ENCODE data around the gene DCDC2C.

Gene DCDC2C

DNA sequence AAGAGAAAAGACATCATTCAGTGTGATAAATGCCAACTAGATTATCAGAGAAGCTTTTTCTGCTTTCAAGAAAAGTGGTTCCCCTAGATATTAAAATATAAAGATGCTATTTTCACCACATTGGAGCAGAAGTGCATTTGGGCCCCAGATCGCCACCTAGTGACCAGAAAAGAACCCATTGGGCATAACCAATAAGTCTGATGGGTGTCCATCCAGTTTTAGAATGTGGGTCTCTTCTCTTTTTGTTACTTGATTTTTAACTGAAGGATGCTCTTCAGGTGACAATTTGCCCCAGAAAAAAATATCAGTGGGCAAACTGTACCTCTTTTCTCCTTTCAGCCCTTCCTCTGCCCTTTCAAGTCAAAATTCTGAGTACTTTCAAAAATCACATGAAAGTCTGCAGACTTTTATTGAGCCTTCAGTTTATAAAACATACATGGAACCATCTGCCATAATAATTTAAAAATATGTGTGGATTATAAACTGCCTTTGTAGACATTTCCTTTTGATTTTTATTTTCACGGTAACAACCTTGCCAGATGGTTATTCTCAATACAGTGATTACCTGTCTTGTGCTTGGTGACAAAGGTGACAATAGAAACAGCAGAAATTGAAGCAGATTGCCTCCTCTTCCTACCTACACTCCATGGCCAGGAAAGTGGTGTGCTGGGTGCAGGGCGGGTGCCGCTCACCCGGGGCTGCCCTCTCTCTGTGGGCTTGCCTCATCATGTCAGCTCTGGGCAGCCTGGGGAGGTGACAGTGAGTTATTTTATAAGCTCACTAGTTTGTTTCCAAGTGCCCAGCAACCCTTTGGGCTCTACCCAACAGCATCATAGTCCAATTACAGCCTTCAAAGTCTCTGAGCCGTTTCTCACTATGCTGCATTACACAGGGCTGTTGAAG is 124.5 kb downstream of the DCDC2C start:
- no peak for DNase-seq (ENCODE audit: low read depth in 2 of 2)

DNA sequence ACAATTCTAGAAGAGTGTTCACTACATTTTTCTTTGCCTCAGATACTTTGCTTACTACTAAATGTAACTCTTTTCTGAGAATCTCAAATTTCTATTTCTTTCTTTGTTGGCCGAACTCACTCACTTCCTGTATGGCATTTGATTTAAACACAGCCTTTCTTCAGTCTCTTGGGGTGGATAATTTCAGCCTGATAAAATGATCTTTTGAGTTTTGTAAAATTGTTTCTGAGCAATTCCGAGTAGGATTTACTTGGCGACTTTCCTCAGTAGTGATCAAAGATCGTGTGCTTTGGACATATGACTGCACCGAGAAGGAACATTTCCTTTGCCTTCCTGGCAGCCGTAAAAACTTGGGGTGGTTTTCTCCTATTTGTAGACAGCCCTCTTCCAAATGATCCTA is 127.4 kb downstream of the DCDC2C start:
- no peak for DNase-seq (ENCODE audit: low read depth in 2 of 2)

DNA sequence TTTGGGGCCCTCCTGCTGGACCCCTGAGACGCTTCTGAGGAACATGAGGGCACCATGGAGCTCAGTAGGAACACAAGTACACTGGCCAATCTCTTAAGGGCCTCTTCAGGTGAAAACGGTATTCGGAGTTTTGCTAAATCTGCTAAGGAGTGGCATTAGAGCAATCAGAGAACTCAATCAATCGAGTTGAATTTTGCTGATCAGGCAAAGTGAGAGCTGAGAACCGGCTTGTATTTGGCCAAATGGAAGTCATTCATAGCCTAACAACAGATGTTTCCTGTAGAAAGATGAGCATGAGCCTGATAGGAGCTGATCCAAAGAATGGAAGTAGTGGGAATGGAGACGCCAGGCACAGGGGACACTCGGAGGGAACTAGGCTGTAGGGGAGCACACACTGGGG is 133.7 kb downstream of the DCDC2C start:
- no peak for DNase-seq (ENCODE audit: low read depth in 2 of 2)

DNA sequence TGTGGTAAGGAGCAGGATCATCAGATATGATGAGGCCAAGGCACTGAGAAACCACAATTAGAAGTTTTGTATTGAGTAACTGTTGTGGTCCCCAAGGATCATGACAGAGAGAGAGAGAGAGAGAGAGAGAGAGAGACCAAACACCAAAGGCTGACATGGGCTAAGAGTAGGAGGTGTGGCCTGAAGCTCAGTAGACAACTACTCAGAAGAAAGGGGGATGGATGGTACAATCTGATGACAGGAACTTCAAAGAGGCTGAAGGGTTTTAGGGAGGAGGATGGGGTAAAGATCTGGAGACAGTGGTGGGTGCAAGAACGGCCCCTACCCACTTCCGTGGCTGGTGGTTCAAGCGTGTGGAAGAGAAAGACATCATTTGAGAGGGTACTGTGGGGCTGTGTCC is 135.0 kb downstream of the DCDC2C start:
- no peak for DNase-seq (ENCODE audit: low read depth in 2 of 2)

DNA sequence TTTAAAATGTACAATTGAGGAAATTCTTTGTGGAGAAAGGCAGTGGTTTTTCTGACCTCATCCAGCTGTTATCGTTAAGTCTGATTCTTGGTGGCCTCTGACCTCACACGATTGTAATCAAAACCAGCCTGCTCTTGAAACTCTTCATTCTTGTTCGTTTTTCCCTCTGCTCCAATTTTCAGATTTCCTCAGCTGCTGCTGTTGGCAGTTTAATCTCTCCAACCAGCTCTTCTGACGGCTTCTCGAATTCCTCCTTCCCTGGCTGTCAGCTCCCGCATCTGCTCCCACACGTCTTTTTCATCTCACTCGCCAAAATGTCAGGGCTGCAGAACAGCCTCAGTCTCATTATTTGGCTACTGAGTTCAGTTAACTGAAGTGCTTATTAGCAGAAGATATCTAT is 136.1 kb downstream of the DCDC2C start:
- DNase-seq (ENCODE audit: low read depth in 2 of 2): no peak

DNA sequence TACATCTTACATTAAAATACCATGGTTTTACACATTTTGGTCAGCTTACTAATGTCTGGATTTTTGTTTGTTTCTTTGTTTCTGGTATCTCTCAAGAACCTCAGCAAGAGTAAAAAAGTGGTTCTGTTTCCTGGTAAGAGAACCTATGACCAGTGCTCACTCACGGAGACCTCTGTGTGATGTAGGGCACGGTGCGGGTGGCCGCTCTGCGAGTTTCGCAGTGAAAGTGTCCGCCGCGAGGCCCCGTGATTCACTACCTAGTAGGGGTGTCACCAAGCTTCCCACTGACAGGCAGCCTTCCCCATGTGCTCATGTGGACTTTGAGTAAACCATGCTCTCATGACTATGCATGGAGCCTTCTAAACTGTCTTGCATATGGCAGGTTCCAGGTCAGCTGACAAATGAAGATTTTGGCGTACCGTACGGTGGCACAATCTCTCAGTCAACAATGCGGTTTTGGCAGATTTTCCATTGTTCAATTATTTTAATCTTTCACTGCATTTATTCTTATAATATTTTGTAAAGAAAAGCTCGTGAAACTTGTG is 137.3 kb downstream of the DCDC2C start:
- no peak for DNase-seq (ENCODE audit: low read depth in 2 of 2)

DNA sequence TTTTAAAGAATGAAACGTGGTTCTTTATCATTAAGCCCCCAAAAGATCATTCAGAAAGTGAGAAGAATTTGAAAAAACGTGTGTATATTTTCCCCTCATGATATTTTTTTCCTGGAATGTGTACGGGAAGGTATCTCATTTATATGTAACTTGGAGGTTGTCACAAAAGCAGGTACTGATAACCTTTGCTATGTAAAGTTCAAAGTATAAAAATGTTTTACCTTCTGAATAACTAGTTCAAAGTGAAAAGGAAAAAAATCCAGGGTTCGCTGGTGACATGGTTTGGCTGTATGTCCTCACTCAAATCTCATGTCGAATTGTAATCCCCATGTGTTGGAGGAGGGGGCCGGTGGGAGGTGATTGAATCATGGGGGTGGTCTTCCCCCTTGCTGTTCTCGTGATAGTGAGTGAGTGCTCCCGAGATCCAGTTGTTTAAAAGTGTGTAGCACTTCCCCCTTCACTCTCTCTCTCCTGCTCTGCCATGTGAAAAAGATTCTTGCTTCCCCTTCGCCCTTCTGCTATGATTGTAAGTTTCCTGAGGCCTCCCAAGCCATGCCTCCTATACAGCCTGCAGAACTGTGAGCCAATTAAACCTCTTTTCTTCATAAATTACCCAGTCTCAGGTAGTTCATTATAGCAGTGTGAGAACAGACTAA is 144.2 kb downstream of the DCDC2C start:
- no peak for DNase-seq (ENCODE audit: low read depth in 2 of 2)

DNA sequence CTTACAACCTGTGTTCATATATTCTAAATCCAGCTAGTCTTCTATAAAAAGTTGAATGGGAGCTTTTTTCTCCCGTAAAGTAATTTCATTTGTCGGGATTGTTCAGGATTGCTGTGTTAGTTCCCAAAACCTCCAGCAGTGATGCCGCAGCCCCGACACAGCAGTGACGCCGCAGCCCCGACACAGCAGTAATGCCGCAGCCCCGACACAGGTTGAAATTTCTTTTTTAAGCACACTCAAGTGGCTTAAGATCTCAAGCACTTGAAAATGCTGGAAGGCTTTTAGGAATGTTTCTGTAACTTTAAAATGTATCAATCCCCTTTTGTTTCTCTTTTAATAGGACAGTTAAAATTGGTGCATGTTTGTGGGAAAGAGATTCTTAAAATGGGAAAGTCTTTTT is 145.4 kb downstream of the DCDC2C start:
- no peak for DNase-seq (ENCODE audit: low read depth in 2 of 2)

DNA sequence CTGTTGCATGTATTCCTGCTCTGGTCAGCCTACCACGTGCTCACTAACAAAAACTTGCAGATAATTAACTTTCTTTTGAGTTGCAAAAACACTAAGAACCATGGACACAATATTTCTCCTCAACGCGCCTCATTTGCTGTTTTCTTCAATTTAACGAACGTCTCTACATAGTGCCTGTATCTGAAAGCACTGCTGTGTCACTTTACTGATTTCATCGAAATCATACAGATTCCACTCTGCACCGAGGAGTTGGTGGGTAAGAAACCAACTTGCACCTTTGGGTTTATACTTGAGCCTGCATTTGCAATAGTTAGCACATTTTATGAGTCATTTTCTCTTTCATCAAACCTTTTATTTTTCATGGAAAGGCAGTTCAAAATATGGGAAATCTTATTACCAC is 145.8 kb downstream of the DCDC2C start:
- no peak for DNase-seq (ENCODE audit: low read depth in 2 of 2)

DNA sequence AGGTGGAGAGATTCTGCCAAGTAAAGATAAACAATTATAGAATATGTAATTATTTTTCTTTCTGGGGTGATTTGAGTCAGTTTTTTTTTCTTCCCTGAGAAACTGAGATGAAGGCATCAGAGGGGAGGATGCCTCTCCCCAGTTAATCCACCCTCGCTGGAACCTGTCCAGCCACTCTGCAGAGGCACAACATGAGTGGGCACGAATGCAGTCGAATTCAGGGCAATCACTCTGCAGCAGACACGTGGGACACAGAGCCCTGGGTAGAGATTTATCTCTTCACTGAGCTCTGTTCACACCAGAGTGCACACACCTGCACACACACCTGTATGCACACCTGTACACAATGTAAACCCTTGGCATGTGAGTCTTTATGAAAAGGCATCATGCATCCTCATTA is 154.2 kb downstream of the DCDC2C start:
- no peak for DNase-seq (ENCODE audit: low read depth in 2 of 2)

DNA sequence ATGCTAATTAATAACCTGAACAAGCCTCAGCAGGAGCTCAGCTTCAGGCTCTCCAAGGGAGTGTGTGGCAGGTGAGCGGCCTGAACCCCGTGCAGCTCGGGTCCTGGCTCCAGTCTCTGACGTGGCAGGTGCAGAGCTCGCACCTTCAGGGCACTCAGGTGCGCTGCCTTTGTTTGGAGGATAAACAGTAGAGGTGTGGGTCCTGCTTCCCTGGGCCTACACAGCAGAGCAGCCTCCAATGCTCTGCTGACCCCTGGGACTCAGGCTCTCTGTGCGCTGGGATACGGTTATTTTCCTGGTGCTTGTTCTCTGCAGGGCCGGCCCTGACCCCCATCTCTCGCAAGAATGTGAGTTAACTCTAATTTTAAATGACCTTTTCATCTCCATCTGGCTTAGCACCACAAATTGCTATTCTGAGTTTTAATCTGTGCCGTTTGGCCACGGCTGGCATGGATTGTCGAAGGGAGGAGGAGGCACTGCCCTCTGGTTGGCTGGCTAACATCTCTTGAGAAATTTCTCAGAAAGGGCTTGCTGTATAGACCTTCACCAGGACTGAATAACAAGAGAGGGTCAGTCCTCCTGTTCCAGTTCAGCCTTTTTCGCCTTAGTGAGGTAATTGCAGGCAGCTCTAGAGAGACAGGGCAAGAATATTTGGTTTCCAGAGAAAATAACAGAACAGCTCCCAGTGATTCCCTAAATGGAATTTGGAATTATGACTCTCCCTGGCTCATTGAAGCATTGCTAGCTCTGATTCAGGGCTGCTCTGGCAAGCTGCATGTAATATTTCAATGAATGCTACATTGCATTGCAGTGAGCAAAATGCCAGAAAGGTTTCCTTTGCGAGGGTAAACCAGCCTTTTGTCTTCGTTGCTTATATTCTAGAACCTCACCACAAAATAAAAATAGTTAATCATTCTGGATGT is 161.8 kb downstream of the DCDC2C start:
- DNase-seq (ENCODE audit: low read depth in 2 of 2): no peak

DNA sequence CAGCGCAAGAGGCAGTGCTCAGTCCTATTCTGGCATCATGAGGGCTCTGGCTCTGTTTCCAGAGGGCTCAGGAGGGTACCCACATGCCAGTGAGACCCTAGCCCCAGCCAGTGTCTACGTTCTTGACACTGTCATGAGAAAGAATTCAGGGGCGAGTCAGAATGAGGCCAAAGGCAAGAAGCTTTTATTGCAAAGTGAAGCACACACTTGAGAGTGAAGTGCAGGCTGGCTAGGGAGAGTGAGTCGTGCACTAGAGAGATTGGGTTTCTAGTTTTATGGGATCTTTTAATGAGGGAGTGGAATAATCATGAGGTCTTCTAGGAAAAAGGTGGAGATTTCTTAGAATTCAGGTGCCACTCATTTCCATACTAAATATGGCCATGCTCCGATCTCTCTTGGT is 164.1 kb downstream of the DCDC2C start:
- no peak for DNase-seq (ENCODE audit: low read depth in 2 of 2)

DNA sequence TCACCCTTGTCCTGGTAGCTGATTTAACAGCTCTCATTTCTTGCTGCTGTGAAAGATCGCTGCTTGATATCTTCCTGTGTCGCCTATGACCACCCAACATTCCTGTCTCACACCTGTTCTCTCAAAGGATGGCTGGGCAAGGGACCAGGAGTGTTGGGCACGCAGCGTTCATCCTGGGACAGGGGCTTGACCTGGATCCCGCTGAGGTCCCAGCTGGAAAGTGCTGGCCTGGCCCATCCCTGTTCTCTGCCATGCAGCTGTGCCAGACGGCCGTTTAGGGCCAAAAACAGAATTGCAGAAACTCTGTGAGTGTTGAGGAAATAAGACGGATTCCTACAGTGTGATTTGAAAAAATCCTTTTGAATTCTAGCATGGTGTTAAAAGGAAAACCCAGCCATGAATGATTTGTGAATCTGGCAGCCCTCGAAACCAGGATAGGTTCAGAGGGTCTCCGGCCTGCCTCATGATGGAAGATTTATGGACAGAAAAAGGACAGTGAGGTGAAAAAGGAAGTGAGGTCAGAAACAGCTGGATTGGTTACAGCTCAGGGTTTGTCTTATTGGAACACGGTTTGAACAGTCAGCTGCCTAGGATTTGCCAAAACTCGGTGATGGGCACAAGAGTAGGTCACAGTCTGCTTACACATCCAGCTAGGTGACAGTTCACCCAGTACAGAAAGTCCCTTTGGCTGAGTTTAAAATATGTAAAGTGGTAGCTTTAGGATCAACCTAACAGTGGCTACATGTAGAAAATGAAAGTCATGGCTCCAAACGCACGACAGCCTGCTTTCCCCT is 164.8 kb downstream of the DCDC2C start:
- no peak for DNase-seq (ENCODE audit: low read depth in 2 of 2)

DNA sequence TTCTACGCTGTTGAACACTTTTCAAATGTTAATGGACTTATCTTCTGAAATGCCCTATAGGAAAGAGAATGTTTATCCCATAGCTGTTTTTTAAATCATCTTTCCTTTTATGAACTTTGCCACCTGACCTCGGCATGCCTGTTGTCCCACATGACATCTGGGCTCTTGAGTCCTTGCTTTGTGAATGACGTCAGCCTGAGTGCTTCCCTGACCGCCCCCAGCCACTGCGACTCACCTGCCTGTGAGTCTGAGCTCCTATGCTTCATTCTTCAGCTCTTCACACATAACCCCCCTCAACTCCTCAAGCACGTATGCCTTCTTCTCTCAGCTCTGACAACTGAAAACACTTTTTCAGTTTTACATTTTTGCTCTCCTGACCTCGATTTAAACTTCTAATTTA is 166.8 kb downstream of the DCDC2C start:
- DNase-seq (ENCODE audit: low read depth in 2 of 2): no peak

DNA sequence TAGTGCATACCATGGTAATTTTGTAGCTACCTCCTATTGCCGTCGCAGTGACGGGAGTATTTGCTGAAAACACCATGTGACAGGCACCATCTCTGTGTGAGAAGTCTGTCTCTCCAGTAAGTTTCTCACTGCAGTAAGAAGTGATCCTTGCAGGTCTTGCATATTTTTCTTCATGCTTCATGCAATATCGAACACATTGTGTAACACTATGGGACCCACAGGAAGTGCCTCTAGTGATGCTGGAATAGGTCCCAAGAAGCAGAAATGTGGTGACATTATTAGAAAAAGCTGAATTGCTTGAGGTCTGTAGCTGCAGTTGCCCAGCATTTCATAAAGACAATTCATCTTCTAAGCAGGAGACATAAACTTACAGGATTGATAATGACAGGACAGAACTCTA is 167.6 kb downstream of the DCDC2C start:
- DNase-seq (ENCODE audit: low read depth in 2 of 2): no peak

DNA sequence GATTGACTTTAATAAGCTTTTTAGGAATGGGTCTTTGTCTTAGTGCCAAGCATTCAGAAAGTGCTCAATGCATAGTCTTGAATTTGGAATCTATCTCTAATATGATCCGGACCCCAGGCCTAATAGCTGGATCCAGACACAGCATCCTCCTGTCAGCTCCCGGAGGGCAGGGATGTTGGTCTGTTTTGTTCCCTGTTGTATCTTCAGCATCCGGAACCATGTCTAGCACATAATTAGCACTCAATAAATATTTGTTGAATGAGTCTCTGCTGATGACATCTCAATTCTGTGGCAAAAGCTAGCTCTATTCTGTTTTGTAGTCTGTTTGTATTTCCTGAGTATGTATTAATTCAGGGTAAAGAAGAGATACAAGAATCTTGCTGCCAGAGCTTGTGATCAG is 169.1 kb downstream of the DCDC2C start:
- DNase-seq (ENCODE audit: low read depth in 2 of 2): no peak

DNA sequence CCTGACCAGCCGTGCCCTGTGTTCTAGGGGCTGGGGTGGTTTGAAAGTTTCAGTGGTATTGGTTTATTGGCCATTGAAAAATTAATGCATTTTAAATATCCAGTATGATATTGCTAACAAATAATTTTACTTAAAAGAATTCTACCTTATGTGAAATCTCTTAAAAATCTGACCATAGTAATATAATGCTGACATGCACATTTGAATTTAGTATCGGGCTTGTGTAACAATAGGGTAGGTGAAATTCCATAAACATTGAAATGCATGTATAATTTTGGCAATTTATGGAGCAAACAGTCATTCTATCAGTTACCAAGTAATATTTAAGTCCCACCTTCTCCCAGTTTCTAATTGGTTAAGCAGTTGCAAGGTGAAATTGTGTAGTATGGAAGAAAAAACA is 170.5 kb downstream of the DCDC2C start:
- DNase-seq (ENCODE audit: low read depth in 2 of 2): no peak

DNA sequence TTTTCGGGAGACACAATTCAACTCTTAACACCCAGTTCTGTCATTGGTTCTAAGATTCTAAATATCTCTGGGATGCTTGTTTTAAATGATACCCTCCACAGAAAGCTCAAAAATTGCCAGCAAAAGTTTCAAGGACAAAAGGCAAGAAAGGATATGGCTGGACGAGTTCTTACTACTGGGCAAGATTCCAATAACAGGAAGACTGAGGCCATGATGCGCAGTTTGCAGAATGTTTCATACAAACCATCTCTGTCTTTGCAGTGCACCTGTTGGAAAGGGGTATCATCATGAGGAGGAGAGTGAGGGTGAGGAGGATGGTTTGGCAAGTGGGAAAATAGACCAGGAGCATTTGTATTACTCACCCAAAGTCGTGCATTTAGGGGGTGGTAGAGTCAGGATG is 172.8 kb downstream of the DCDC2C start:
- DNase-seq (ENCODE audit: low read depth in 2 of 2): no peak

DNA sequence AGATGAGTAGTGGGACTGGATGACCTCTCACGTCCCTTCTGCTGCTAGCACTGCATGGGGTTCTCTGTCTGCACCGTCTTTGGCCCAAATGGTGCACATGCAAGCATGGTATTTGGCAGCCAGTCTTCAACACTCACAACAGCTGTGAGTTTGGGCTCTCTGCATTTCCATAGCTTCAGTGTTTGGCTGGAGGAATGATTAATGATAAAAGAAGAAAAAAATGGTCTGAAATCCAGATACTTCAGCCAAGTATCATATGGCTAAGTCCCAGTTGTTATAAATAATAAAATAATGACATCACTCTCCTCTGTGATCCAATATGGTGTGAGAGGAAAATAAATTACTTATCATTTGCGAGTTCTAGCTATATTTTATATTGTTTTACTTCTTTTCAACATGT is 173.3 kb downstream of the DCDC2C start:
- DNase-seq (ENCODE audit: low read depth in 2 of 2): no peak

DNA sequence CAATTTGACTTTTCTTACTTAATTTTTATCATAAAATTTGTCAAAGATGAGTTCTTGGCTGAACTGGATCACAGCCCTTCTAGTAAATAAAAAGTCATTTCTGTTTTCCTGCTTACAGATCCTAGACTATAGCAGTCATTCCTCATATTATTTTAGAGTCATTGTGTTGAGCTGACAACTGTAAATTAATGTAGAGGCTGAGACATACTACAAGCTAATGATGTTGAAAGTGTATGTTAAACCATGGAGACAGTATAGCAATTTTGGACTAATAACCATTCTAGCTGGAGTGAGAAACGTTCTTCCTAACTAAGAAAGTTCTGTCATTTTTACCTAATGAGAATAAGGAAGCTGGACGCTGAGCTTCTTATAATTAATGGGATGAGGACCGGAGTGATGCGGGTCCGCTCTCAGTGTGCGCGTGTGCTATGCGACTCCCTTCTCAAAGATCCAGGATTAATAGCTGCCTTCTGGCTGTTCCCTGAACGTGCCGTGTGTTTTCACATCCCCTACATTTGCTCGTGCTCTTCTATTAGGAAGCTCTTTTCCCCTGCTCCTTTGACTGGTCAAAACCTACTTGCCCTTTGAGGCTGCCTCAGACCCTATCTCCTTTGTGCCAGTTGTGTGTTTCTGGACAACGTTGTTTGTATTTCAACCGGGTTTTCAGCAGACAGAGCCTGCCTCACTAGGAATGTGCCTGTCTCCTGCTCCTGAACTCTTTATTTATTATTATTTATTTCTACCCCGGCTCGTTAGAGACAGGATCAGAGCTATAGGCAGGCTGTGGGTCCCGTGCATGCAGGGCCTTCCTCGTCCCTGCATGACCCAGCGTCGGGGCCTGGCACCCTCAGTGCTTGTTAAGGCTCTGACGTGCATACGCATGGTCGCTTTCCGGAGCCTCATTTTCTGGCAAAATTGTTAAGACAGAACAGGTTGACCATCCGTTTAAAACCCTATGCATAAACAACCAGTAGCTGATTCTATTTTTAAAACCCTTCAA is 182.6 kb downstream of the DCDC2C start:
- no peak for DNase-seq (ENCODE audit: low read depth in 2 of 2)
